K562 (cell line): ENCODE data around the gene PPP1R16B. TPM values are rescaled to one million over a fixed set of nuclear protein-coding genes. Genes with fewer than 3 reads are reported as not detected.

Experiments
- ATAC-seq: fragments of 200-7000 bp; cut with Tn5 transposase; 3 replicates; pipeline ENCODE4 v1.9.1; 2020; ENCODE audit warnings: moderate library complexity
- BruUV-seq: library from RNA; stranded (reverse); fragments of 400-500 nt; replicated peaks from 2 replicates; lab custom pipeline; 2021; lab: Mats Ljungman, UMichigan
- CTCF ChIA-PET: fragments of 300-600 bp; formaldehyde crosslinking; extraction: SDS; loops from one replicate; lab custom pipeline; 2021; ENCODE audit warnings: low intra/inter-chr PET ratio; lab: Yijun Ruan, JAX
- POLR2A ChIA-PET: fragments of 300-600, 350-650 bp; sonication (Branson Sonifier 250); formaldehyde crosslinking; extraction: SDS; loops from one replicate; lab custom pipeline; 2021; ENCODE audit warnings: antibody characterized with exemption, inconsistent platforms; lab: Yijun Ruan, JAX
- DNase-seq, 4 experiments: peaks; one replicate each; pipeline versions ENCODE4 v3.0.0 to v3.0.0-alpha.2; 2011 to 2018; ENCODE audit warnings: low spot score in 3 of 4, mixed read lengths in 3 of 4; ENCODE audit errors: extremely low read depth in 1 of 4
- FAIRE-seq: peaks from 2 replicates; lab custom pipeline; 2011; peaks lifted over from hg19 to GRCh38; lab: Jason Lieb, UNC
- H2AFZ ChIP-seq: 2 replicates; pipeline ENCODE4 v1.6.0; 2011; ENCODE audit warnings: low read depth, low read length, control low read depth, inconsistent platforms
- H3K27ac ChIP-seq: fragments of 200-600 bp; 3 replicates; pipeline ENCODE4 v1.8.0; 2011; ENCODE audit warnings: low read depth, mild to moderate bottlenecking, control low read depth, inconsistent platforms, low read length, moderate library complexity, mixed read lengths; ENCODE audit errors: extremely low read depth
- H3K27me3 ChIP-seq, 2 experiments: fragments of 300-600 bp in 1 of 2; 2 replicates in 1 of 2; 3 replicates in 1 of 2; pipeline versions ENCODE4 v1.6.0 to v1.8.0; 2011; ENCODE audit warnings: inconsistent platforms in 2 of 2, low read length in 2 of 2, mild to moderate bottlenecking in 1 of 2, mixed read lengths in 1 of 2, moderate library complexity in 1 of 2; ENCODE audit not compliant: control insufficient read depth in 2 of 2, insufficient read depth in 2 of 2
- H3K36me3 ChIP-seq: fragments of 300-600 bp; 3 replicates; pipeline ENCODE4 v1.8.0; 2011; ENCODE audit warnings: mild to moderate bottlenecking, low read length, inconsistent platforms; ENCODE audit not compliant: control insufficient read depth, insufficient read depth
- H3K4me1 ChIP-seq, 2 experiments: fragments of 200-600 bp in 1 of 2; replicated peaks in 1 of 2; 2 replicates in 1 of 2; 3 replicates in 1 of 2; pipeline versions ENCODE4 v1.5.1 to v1.8.0; 2011; ENCODE audit warnings: inconsistent platforms in 2 of 2, low read length in 2 of 2, mild to moderate bottlenecking in 1 of 2, mixed read lengths in 1 of 2, moderate library complexity in 1 of 2; ENCODE audit not compliant: control insufficient read depth in 2 of 2, insufficient read depth in 2 of 2
- H3K4me2 ChIP-seq: 2 replicates; pipeline ENCODE4 v1.6.1; 2011; ENCODE audit warnings: low read length, control low read depth, inconsistent platforms, mixed read lengths; ENCODE audit not compliant: insufficient read depth
- H3K4me3 ChIP-seq: fragments of 200-600 bp; sonication (generic), shearing (Covaris generic); 2 replicates; pipeline ENCODE4 v1.5.1; 2016; ENCODE audit warnings: control low read depth, inconsistent platforms
- H3K79me2 ChIP-seq: fragments of 200-600 bp; 3 replicates; pipeline ENCODE4 v1.8.0; 2011; ENCODE audit warnings: low read length, inconsistent platforms; ENCODE audit not compliant: control insufficient read depth, insufficient read depth
- H3K9ac ChIP-seq, 2 experiments: 2 replicates each; pipeline versions ENCODE4 v1.6.0 to v1.6.1; 2011; ENCODE audit warnings: low read depth in 2 of 2, low read length in 2 of 2, control low read depth in 1 of 2, inconsistent platforms in 1 of 2, mild to moderate bottlenecking in 1 of 2, mixed read lengths in 1 of 2; ENCODE audit not compliant: insufficient read depth in 1 of 2
- H3K9me1 ChIP-seq: one replicate; pipeline ENCODE4 v1.6.0; 2011; ENCODE audit warnings: inconsistent platforms, mild to moderate bottlenecking, low read length, moderate library complexity; ENCODE audit not compliant: control insufficient read depth, insufficient read depth
- H3K9me3 ChIP-seq: replicated peaks from 2 replicates; pipeline ENCODE4 v1.5.1; 2011; ENCODE audit warnings: low read depth, low read length, inconsistent platforms; ENCODE audit not compliant: control insufficient read depth, insufficient read depth
- H4K20me1 ChIP-seq: replicated peaks from 2 replicates; pipeline ENCODE4 v1.6.1; 2011; ENCODE audit warnings: low read length, inconsistent platforms, mixed read lengths; ENCODE audit not compliant: control insufficient read depth, insufficient read depth
- ADNP ChIP-seq: fragments of 200-800 bp; sonication (Bioruptor generic); IDR thresholded peaks from 2 replicates; pipeline ENCODE4 v1.6.1; 2016; ENCODE audit warnings: missing genetic modification characterization, missing compliant biosample characterization
- BHLHE40 ChIP-seq: IDR thresholded peaks from 2 replicates; pipeline ENCODE4 v1.6.1; 2011; ENCODE audit warnings: low read length, improper control_type of control experiment
- EGR1 ChIP-seq: fragments of 450-650 bp; conservative IDR thresholded peaks from 2 replicates; pipeline ENCODE4 v1.6.1; 2017; ENCODE audit warnings: mild to moderate bottlenecking
- HDAC1 ChIP-seq, 2 experiments: fragments of 450-650 bp; IDR thresholded peaks; 2 replicates each; pipeline ENCODE4 v1.6.1; 2016 to 2017; ENCODE audit warnings: inconsistent platforms in 1 of 2, mild to moderate bottlenecking in 1 of 2, moderate library complexity in 1 of 2
- ILK ChIP-seq: fragments of 450-650 bp; IDR thresholded peaks from 2 replicates; pipeline ENCODE4 v1.6.1; 2016; ENCODE audit warnings: missing genetic modification characterization, low read depth, mild to moderate bottlenecking, missing compliant biosample characterization, moderate library complexity, borderline replicate concordance
- SMC3 ChIP-seq: conservative IDR thresholded peaks from 2 replicates; pipeline ENCODE4 v1.6.1; 2011; ENCODE audit warnings: low read depth, low read length, improper control_type of control experiment; ENCODE audit not compliant: insufficient read depth
- ZBTB1 ChIP-seq: sonication (generic); formaldehyde crosslinking; IDR thresholded peaks from 2 replicates; pipeline ENCODE4 v1.8.1; 2023; ENCODE audit warnings: missing genetic modification reagents, low read depth, mild to moderate bottlenecking, borderline replicate concordance
- ZBTB8A ChIP-seq: fragments of 450-650 bp; IDR thresholded peaks from 2 replicates; pipeline ENCODE4 v1.6.1; 2018; ENCODE audit warnings: mild to moderate bottlenecking, moderate library complexity; ENCODE audit not compliant: partially characterized antibody
- ZNF212 ChIP-seq: fragments of 450-650 bp; formaldehyde crosslinking; IDR thresholded peaks from 2 replicates; pipeline ENCODE4 v1.4.0; 2020; ENCODE audit warnings: mild to moderate bottlenecking
- ZNF551 ChIP-seq: fragments of 250-450 bp; sonication (Bioruptor Pico); IDR thresholded peaks from 2 replicates; pipeline ENCODE4 v1.5.0; 2021; ENCODE audit warnings: mild to moderate bottlenecking, moderate library complexity
- ZNF699 ChIP-seq: fragments of 250-450 bp; sonication (Bioruptor Pico); IDR thresholded peaks from 2 replicates; pipeline ENCODE4 v1.8.0; 2021; ENCODE audit warnings: mild to moderate bottlenecking, moderate library complexity; ENCODE audit not compliant: insufficient replicate concordance
- WGBS: fragments of 100-300 bp; shearing (Covaris generic); methylation state at CpG from one replicate; pipeline ENCODE4 v1.1.6; 2016; ENCODE audit warnings: low coverage, mixed read lengths; ENCODE audit not compliant: insufficient coverage; ENCODE audit errors: missing lambda C conversion rate; 5-methylcytosine and 5-hydroxymethylcytosine counted together
- in situ Hi-C: fragments of 300-500 bp; cut with MboI; formaldehyde crosslinking; loops from 4 replicates; pipeline ENCODE4 v1.15.0; 2018; ENCODE audit warnings: inconsistent platforms, mixed read lengths
- intact Hi-C: fragments of 100-400 bp; cut with micrococcal nuclease; formaldehyde crosslinking; loops from 2 replicates; pipeline ENCODE4 v1.14.2; 2022
- polyA plus RNA-seq, 8 experiments: library from polyadenylated mRNA; depleted of rRNA in 4 of 8; stranded (reverse) in 5 of 8; unstranded in 3 of 8; fragments of >200 nt; fragmentation: Nextera tagmentation in 2 of 8; fragmentation: Illumina TruSeq in 1 of 8; extraction: Ambion mirVana in 2 of 8; extraction: Trizol in 1 of 8; gene quantifications; 2 replicates each; pipeline versions ENCODE4 v1.2.1 to v1.2.3, GENCODE V29; 2011 to 2014; ENCODE audit warnings: inconsistent platforms in 1 of 8, missing spikeins in 1 of 8
- total RNA-seq, 7 experiments: library from RNA; depleted of rRNA in 6 of 7; stranded (reverse); fragments of >200 nt in 6 of 7; fragmentation: Illumina TruSeq in 2 of 7; extraction: Trizol in 2 of 7; gene quantifications; 2 replicates each; pipeline versions ENCODE4 v1.2.1 to v1.2.3, GENCODE V29; 2011 to 2021; ENCODE audit warnings: low replicate concordance in 1 of 7

The PPP1R16B gene
- total and polyA plus RNA-seq, 9 of the 15 experiments (the other 6 are each of a cell fraction or from before 2014, with no cell fraction given) = 1.5 to 11.5 (median 6.8) TPM

DNA sequence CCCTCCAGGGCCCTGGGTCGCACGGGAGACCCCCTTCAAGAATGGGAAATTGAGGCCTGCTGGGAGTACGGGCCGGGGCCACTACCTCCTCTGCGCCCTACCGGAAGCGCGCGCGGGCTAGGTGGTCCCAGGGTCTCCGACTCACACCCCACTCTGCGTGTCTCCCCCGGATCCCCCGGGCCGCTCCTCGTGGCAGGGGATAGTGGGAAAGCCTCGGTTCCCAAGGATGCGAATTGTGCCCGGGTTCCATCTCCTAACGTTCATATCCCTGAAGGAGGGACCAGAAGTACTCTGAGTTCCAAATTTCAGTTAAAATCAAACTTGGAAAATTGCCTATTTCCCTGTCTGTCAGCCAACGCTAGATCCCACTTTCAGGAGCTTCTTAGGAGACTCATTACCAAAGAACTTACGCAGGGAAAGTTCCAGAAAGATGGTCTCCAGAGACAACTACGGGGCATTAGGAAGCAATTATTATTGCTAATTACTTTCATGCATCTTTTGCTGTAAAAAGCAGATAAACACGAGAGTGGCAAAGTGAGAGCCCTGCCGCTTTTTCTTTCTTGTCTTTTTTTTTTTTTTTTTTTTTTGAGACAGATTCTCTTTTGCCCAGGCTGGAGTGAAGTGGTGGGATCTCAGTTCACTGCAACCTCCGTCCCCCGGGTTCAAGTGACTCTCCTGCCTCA lies 121.6 kb downstream of the PPP1R16B start (continued):
- no peak for TF ChIP-seq SMC3
- TF ChIP-seq, all 486 proteins: peak for 5

GRCh38 chr20:38927902-38928578 lies 122.5 kb downstream of the PPP1R16B start:
- ATAC-seq (no peak), FAIRE-seq (peak; percentile 58), DNase-seq (peak in 1 of 4 experiments; percentile 37)
- Histone ChIP-seq H3K9ac (peak overlapping the region; percentile 91 to 99), H3K27ac (peak overlapping the region; percentile 94), H3K27me3 (no peaks in the 10 kb centered on the region), H3K4me1 (peaks cover 17 to 34% of the 10 kb centered on the region in 2 experiments; a peak in 4 of 5 replicates), H3K79me2 (peaks cover 69% of the 10 kb centered on the region), H3K36me3 (peaks cover 57% of the 10 kb centered on the region), H3K9me3 (no peaks in the 10 kb centered on the region), H3K4me3 (peak overlapping the region; percentile 98), H3K9me1 (peaks cover 10% of the 10 kb centered on the region), H4K20me1 (peaks cover 43% of the 10 kb centered on the region), H3K4me2 (peak overlapping the region; percentile 100), H2AFZ (no peak overlapping the region)
- 1% methylated on average over 5 of the region's 5 CpGs for WGBS
- in situ Hi-C loops (no loop called here), intact Hi-C loops (no loop called here)
- CTCF ChIA-PET = no interaction called here
- no TSS peak for BruUV-seq
- POLR2A ChIA-PET = interaction anchor here (0.5 to 4.9 kb wide), 17 partner anchors 9 to 277 kb away, joined by 3 to 46 read pairs (median 4); partner anchors contain the start of gene DHX35
- TF ChIP-seq ADNP (tag) (no peak), EGR1 (no peak), BHLHE40 (no peak), ZNF212 (CRISPR knock-in tag) (no peak), ZBTB8A (no peak), ZBTB1 (CRISPR knock-in tag) (no peak), HDAC1 (IDR thresholded peaks at IDR 0.05) (peak in 1 of 2 experiments; percentile 59; a peak in 1 of 4 replicates), ILK (tag) (no peak), SMC3 (0 out of 2 replicates have a peak, but pooled peaks have one; percentile 6), ZNF699 (no peak), ZNF551 (no peak)
